HFF-Myc (cell line): ENCODE data around the gene KRT4.

ENCODE experiments used
- DNase-seq: peaks from one replicate; pipeline ENCODE4 v3.0.0-alpha.2; 2011; ENCODE audit warnings: low read depth; ENCODE audit errors: extremely low read depth
- H3K4me3 ChIP-seq: replicated peaks from 2 replicates; pipeline ENCODE4 v1.5.1; 2011; ENCODE audit warnings: low read depth, mild to moderate bottlenecking, control low read depth, low read length
- TF ChIP-seq, protein P1 (sequence below): IDR thresholded peaks from 2 replicates; pipeline ENCODE4 v1.5.1; 2012; ENCODE audit warnings: mild to moderate bottlenecking, low read depth, low read length, control low read depth; ENCODE audit errors: missing control alignments

Gene KRT4

DNA sequence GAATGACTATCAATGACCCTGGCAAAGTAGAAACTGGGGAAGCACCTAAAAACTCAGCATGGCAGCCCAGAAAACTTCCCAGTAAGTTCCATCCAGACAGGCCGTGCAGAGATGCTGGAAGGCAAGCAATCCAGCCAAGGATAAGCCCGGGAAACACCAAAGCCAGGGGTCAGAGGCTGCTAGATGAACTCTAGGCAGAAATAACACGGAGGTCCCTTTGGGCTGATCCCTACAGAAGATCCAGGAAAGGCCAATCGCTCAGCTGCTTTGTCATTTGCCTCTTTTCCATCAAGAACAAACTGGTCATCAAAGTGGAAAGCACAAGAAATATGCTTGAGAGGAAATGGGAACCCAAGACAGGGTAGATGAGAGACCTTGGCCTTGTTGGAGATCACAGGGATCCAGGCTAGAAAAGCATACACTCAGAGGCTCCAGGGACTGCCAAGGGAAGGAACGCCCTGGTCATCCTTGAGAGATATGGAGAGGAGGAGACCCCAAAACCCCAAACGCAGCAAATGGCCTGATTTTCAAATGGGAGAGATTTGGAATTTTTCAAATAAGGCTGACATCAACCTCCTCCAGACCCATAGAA is 13.7 kb upstream of the KRT4 start:
- DNase-seq = no peak
- TF ChIP-seq, protein P1, sequence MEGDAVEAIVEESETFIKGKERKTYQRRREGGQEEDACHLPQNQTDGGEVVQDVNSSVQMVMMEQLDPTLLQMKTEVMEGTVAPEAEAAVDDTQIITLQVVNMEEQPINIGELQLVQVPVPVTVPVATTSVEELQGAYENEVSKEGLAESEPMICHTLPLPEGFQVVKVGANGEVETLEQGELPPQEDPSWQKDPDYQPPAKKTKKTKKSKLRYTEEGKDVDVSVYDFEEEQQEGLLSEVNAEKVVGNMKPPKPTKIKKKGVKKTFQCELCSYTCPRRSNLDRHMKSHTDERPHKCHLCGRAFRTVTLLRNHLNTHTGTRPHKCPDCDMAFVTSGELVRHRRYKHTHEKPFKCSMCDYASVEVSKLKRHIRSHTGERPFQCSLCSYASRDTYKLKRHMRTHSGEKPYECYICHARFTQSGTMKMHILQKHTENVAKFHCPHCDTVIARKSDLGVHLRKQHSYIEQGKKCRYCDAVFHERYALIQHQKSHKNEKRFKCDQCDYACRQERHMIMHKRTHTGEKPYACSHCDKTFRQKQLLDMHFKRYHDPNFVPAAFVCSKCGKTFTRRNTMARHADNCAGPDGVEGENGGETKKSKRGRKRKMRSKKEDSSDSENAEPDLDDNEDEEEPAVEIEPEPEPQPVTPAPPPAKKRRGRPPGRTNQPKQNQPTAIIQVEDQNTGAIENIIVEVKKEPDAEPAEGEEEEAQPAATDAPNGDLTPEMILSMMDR = no peak
- no peak overlapping the region for H3K4me3 ChIP-seq

GRCh38 chr12:52826611-52827498 is 12.9 kb upstream of the KRT4 start:
- no peak overlapping the region for H3K4me3 ChIP-seq
- TF ChIP-seq, protein P1 = no peak
- no peak for DNase-seq

DNA sequence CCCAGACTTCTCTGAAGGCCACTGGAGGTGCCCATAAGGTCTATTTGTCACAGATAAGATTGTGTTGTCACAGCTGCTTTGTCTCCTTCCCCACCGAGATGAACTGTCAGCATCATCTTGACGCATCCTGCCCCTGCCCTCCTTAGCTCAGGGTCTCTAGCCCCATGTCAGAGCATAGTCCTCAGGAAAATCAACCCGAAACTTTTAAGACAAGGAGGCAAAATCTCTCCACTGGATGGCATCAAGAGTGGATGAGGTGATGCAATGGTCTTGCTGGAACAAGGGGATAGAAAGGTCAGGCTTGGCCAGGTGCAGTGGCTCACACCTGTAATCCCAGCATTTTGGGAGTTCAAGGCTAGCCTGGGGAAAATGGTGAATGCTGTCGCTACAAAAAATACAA is 12.0 kb upstream of the KRT4 start:
- no peak overlapping the region for H3K4me3 ChIP-seq
- no peak for DNase-seq
- TF ChIP-seq, protein P1 = no peak

DNA sequence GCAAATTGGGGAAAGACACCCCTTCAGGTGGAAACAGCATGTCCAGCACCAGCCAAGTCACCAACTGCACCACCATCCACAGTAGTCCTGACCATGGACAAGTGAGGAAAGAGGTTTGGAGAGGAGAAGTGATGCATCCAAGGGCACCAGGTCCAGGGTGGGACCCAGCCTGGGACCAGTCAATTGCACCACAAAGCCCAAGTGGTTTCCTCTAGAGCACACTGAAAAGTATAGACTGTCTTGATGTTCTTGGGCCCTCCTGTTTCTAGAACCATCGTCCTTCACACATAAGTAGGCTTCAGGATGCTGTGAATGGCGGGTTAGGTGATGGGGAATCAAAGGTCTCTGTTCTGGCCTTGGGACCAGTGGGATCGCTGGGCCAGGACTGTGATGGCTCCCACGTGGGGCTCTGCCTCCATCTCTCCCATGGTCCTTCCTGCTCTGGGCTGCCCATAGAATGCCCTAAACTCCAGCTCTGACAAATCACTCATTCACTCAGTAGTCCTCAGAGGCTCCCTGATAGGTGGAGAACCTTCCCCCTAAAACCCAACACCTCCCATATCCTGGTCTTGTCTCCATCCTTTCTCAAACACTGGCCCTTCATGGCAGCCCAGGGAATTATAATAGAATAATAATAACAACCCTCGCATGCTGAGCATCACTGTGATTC is 11.0 kb upstream of the KRT4 start:
- H3K4me3 ChIP-seq = no peak overlapping the region
- DNase-seq = no peak
- TF ChIP-seq, protein P1 = no peak

- no peak overlapping the region for H3K4me3 ChIP-seq
- TF ChIP-seq, protein P1 = no peak
- DNase-seq = no peak
These were observed 10.0 kb upstream of the KRT4 start for GRCh38 chr12:52823761-52824450.

DNA sequence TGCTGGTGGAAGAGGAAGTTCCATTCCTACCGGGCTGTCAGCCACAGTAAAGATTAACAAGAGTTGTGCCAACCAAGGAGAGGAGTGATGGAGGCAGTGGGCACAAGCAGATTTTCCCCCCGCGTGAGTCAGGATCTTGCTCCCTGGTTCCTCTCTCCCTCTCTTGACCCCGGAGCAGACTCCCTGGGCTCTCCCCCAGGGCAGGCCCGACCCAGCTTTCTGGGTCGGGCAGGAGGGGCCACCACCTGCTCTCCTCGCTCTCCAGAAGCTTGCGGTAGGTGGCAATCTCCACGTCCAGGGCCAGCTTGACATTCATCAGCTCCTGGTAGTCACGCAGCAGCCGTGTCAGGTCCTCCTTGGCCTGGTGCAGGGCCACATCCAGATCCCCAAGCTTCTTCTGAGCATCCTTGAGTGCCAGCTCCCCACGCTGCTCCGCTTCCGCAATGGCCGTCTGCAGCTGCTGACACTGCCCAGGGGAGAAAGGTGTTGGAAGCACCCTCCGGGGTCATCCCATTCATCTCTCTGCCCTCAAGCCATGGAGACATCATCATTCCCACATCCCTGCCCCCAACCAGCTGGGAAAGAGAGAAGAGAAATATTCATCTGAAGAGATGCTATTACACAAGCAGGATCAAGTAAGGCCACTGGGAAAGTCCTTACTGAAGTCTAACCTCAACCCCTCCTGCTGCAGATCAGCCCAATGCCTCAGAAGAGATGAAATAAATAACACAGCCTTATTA is 9.0 kb upstream of the KRT4 start:
- no peak for DNase-seq
- H3K4me3 ChIP-seq = no peak overlapping the region
- TF ChIP-seq, protein P1 = no peak
